ENCODE measurements around the gene TCF4.

Gene TCF4

DNA sequence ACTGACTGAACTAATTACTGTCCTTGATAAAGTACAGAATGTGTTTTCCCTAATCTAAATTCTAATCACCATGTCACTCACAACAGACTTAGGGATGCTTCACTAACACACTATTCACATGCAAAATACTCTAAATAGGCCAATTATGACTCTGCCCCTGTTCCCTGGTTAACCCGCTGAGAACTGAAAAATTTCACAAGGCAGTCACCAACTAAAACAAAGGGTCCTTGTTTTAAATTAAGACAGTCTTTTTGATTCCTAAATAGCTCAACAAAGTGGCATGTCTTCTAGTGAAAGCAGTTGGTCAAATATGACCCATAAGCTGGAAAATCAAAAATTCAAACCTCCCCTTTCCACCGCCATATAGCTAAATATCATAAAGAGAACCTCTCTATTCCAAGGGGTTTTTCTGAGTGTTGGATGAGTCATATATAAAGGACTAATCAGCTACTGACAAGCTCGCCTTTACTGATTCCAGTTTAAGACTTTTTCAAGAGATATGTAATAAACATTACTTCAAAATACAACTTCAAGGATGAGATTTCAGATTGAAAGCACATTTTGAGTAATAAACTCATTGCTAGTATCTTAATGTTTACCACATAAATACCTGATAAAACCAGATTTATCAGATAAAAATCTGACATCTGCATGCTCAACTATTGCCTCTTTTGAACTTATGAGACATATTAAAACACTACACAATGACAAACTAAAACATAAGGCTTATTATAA is 235.8 kb downstream of the TCF4 start:
- in situ Hi-C loops (cut with MboI; ENCODE audit: low pct_unique_long_range_greater_than_20kb, low sequenced_read_pairs), result no loop called here
- DNase-seq, result no peak

GRCh38 chr18:55351241-55351691 is 236.7 kb downstream of the TCF4 start:
- no peak for DNase-seq
- in situ Hi-C loops (cut with MboI; ENCODE audit: low pct_unique_long_range_greater_than_20kb, low sequenced_read_pairs), result no loop called here

DNA sequence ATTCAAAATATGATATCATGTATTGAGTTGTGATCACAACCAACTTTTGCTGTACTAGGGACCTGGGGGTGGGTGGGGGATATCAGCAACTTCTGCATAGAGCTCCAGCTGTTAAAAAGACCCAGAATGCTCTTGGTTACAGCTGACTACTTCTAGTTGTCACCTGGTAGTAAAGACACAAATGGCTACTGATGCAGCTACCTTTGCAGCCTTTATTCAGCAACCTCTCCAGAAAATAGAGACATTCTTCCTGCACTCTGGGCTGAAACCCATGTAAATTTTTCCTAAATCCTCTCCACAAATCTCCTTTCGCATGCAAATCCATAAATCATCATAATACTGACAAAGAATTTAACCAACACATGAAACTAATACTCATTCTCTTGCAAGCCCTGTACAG is 238.3 kb downstream of the TCF4 start:
- in situ Hi-C loops (cut with MboI; ENCODE audit: low pct_unique_long_range_greater_than_20kb, low sequenced_read_pairs), result no loop called here
- no peak for DNase-seq

DNA sequence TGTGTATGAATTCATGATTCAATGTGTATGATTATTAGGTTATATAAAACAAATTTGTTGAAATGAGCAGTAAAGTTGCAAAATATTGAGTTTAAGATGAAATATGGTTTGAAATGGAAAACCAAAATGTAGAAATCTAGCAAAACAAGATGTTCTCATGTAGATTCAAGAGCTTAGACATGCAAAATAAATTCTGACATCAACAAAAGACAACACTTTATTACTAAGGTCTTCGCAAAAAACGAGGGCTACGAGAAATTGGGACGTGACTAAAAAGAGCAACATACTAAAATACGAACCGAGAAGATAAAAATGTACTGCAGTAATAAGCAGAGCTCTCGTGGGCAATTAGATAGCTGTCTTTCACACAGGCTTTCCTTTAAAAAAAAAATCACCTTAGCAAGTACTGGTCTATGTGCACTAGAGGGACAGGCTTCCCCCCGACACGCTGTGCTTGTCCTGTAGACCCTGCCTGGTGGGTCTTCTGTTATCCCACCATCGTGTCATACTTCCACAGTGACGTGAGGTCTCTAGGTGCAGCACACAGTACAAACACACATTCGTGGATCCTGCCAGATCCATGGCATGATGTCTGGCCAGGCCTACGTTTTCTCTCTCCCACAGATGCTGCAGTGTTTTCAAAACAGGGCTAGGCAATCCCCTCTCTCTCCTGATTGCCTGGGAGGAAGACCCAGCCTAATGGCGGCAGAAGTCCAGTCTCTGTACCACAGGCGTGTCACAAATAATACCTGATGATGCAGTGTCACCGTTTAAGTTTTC is 240.8 kb downstream of the TCF4 start:
- in situ Hi-C loops (cut with MboI; ENCODE audit: low pct_unique_long_range_greater_than_20kb, low sequenced_read_pairs), result no loop called here
- DNase-seq, result no peak

DNA sequence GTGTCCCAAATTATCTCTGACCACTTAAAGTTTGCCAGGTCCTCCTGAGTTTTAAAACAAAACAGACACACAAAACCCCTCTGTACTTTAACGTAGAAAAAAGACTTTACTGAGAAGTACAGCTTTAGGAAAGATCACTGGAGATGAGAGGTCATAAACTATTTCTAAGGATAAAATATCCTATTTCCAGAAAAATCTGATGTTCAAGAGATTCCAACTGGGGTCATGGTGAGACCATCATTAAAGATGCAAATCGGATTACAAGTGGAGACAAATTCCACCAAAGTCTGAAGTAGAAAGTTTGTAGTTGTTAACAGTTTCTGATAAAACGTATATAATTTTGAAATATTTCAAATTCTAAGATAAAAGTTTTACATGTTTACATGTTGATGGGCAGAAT is 241.6 kb downstream of the TCF4 start:
- no peak for DNase-seq

GRCh38 chr18:55345103-55345950 is 242.7 kb downstream of the TCF4 start:
- in situ Hi-C loops (cut with MboI; ENCODE audit: low pct_unique_long_range_greater_than_20kb, low sequenced_read_pairs), result no loop called here
- no peak for DNase-seq

More for the DNA sequence above, 241.6 kb downstream of the TCF4 start:
- in situ Hi-C loops (cut with MboI; ENCODE audit: low pct_unique_long_range_greater_than_20kb, low sequenced_read_pairs), result no loop called here

- in situ Hi-C loops (cut with MboI; ENCODE audit: low pct_unique_long_range_greater_than_20kb, low sequenced_read_pairs), result no loop called here
- DNase-seq, result peak; percentile 40
Observed at GRCh38 chr18:55343396-55344073, 244.5 kb downstream of the TCF4 start.

GRCh38 chr18:55340998-55341397 is 247.0 kb downstream of the TCF4 start:
- DNase-seq, result no peak
- in situ Hi-C loops (cut with MboI; ENCODE audit: low pct_unique_long_range_greater_than_20kb, low sequenced_read_pairs), result no loop called here

DNA sequence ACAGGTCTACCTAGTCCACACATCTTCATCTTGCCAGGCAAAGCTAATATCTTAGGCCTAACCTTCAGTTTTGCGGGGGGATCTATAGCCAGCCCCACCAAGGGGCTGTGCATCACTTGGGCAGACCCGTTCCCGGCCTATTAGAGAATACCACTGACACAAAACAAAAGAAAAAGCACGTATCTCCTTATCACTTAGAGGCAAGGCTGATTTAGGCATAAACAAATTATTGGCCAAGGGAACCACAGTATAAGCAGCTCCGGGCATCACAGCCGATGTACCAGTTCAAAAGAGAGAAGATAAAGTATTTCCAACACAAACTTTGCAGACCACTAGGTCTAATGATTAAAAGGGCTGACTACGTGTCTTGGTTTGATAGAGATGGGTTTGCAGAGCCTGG is 248.0 kb downstream of the TCF4 start:
- DNase-seq, result no peak
- in situ Hi-C loops (cut with MboI; ENCODE audit: low pct_unique_long_range_greater_than_20kb, low sequenced_read_pairs), result no loop called here

DNA sequence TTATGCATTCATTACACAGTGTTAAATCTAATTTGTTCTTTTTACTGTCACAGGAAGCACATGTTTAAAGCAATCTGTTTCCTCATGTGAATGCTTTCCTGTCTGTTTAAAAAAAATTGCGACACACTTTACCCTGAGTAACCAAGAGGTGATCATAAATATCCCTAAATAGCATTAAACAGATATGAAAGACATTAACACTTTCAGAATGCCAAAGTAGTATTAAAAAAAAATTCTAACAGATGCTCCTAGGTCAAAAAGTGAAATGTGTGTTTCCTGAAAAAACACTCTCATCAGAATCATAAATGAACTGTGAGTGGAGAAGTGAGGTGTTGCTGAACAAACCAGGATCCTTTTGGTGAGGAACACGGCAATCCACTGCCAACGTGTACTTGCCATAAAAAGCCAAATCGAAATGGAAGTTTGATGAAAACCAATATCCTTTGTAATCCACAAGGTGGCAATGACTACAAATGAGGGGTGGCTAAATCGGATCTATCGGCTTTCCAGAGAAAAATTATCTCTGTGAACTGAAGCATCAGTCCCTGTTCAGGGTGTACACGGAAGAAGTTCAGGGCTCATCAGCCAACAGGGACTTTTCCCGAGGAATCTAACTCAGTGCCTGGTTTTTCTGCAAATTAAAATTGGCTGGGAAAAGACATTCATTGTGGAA is 248.9 kb downstream of the TCF4 start:
- DNase-seq, result peak; percentile 72
- in situ Hi-C loops (cut with MboI; ENCODE audit: low pct_unique_long_range_greater_than_20kb, low sequenced_read_pairs), result no loop called here

- in situ Hi-C loops (cut with MboI; ENCODE audit: low pct_unique_long_range_greater_than_20kb, low sequenced_read_pairs), result no loop called here
- peak; percentile 43 for DNase-seq
Observed at GRCh38 chr18:55337908-55338521, 250.0 kb downstream of the TCF4 start.

DNA sequence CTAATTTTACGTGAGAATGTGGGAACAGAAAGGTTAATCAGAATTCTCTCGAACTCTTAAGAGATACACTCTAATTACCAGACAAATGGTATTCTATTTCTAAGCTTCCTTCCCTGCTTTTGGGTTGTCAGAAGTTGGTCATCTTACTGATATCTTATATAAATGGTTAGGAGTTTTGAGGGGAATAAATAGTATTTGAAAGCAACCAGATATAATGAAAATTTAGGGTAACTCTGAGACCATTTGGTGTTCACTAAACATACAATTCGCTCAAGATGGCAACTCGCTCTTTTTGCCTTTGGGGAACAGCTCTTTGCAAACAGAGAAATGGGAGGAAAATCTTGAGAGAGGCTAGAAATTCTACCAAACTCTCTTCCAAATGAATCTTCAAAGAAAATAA is 250.9 kb downstream of the TCF4 start:
- DNase-seq, result no peak
- in situ Hi-C loops (cut with MboI; ENCODE audit: low pct_unique_long_range_greater_than_20kb, low sequenced_read_pairs), result no loop called here

DNA sequence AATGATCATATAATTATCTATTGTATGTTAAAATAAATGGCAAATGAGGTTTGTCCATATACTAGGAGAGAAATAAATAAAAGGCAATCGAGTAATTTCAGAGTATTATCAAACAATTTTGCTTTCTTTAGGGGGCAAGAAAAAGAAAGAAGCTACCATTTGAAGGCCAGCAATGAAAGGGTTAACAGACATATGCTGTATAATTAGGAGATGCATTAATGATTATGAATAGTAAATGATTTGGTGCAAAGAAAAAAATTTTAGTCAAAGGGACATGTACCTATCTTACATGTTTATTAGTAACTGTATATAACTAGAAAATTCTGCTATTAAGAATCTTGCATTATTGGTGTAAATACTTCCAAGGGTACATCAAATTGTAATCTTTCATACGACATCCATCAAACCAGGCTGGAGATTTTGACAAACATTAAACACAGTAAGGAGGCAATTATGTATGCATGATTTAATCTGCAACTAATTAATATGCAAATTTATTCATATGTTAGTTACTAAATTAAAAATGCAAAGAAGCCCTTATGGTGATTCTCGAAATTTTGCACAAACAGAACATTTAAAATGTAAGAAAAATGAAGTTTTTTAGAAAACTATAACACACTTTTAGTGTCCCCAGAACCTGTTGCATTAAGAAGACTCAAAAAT is 251.4 kb downstream of the TCF4 start:
- no peak for DNase-seq
- in situ Hi-C loops (cut with MboI; ENCODE audit: low pct_unique_long_range_greater_than_20kb, low sequenced_read_pairs), result no loop called here

- DNase-seq, result no peak
- in situ Hi-C loops (cut with MboI; ENCODE audit: low pct_unique_long_range_greater_than_20kb, low sequenced_read_pairs), result no loop called here
Observed at GRCh38 chr18:55334875-55335274, 253.1 kb downstream of the TCF4 start.

- no peak for DNase-seq
- in situ Hi-C loops (cut with MboI; ENCODE audit: low pct_unique_long_range_greater_than_20kb, low sequenced_read_pairs), result no loop called here
Observed at GRCh38 chr18:55331301-55331700, 256.7 kb downstream of the TCF4 start.

- peak; percentile 32 for DNase-seq
- in situ Hi-C loops (cut with MboI; ENCODE audit: low pct_unique_long_range_greater_than_20kb, low sequenced_read_pairs), result no loop called here
Observed at GRCh38 chr18:55328301-55328700, 259.7 kb downstream of the TCF4 start.

GRCh38 chr18:55327454-55327853 is 260.5 kb downstream of the TCF4 start:
- in situ Hi-C loops (cut with MboI; ENCODE audit: low pct_unique_long_range_greater_than_20kb, low sequenced_read_pairs), result no loop called here
- no peak for DNase-seq

- no peak for DNase-seq
Observed at GRCh38 chr18:55326134-55326533, 261.9 kb downstream of the TCF4 start.

More at GRCh38 chr18:55326134-55326533, 261.9 kb downstream of the TCF4 start:
- in situ Hi-C loops (cut with MboI; ENCODE audit: low pct_unique_long_range_greater_than_20kb, low sequenced_read_pairs), result no loop called here

All from KBM-7 (cell line).